VCaP (cell line): ENCODE measurements around the gene CACNA2D3.

ENCODE experiments used
- H3K27ac ChIP-seq: fragments of 450-650 bp; 2 replicates; pipeline ENCODE4 v1.5.1; 2017
- CTCF ChIP-seq: fragments of 450-650 bp; conservative IDR thresholded peaks from 2 replicates; pipeline ENCODE4 v1.5.1; 2017; ENCODE audit warnings: mild to moderate bottlenecking, moderate library complexity

CACNA2D3 gene

GRCh38 chr3:54964081-54964480 is 841.7 kb downstream of the CACNA2D3 start:
- no peak overlapping the region for H3K27ac ChIP-seq
- no peak for TF ChIP-seq CTCF

- no peak for TF ChIP-seq CTCF
- H3K27ac ChIP-seq, result no peak overlapping the region
Measured at GRCh38 chr3:54965746-54966145, 843.4 kb downstream of the CACNA2D3 start.

GRCh38 chr3:54966979-54967378 is 844.6 kb downstream of the CACNA2D3 start:
- H3K27ac ChIP-seq, result no peak overlapping the region
- TF ChIP-seq CTCF, result no peak

- TF ChIP-seq CTCF, result no peak
- no peak overlapping the region for H3K27ac ChIP-seq
Measured at GRCh38 chr3:54967731-54968161, 845.4 kb downstream of the CACNA2D3 start.

GRCh38 chr3:54968546-54969172 is 846.3 kb downstream of the CACNA2D3 start:
- H3K27ac ChIP-seq, result no peak overlapping the region
- no peak for TF ChIP-seq CTCF

- H3K27ac ChIP-seq, result no peak overlapping the region
- TF ChIP-seq CTCF, result no peak
Measured at GRCh38 chr3:54969652-54970051, 847.3 kb downstream of the CACNA2D3 start.

- no peak for TF ChIP-seq CTCF
- H3K27ac ChIP-seq, result no peak overlapping the region
Measured at GRCh38 chr3:54970895-54971294, 848.5 kb downstream of the CACNA2D3 start.
